ENCODE data around the gene DIDO1.

The DIDO1 gene

GRCh38 chr20:62841705-62842212, 84.5 kb downstream of the DIDO1 start:
- no peak overlapping the region for H3K27ac ChIP-seq
- no peak for TF ChIP-seq CTCF (conservative IDR thresholded peaks at IDR 0.05)

- H3K27ac ChIP-seq: peak overlapping the region; percentile 46
- TF ChIP-seq CTCF (conservative IDR thresholded peaks at IDR 0.05): no peak
Observed at GRCh38 chr20:62840244-62841197, 85.8 kb downstream of the DIDO1 start.

GRCh38 chr20:62839816-62840215, 86.5 kb downstream of the DIDO1 start:
- TF ChIP-seq CTCF (conservative IDR thresholded peaks at IDR 0.05): no peak
- no peak overlapping the region for H3K27ac ChIP-seq

- TF ChIP-seq CTCF (conservative IDR thresholded peaks at IDR 0.05): no peak
- H3K27ac ChIP-seq: peak overlapping the region; percentile 72; the same call in 1 of the 2 replicates
Observed at GRCh38 chr20:62839261-62839660, 87.0 kb downstream of the DIDO1 start.

GRCh38 chr20:62838128-62838891, 88.0 kb downstream of the DIDO1 start:
- TF ChIP-seq CTCF (conservative IDR thresholded peaks at IDR 0.05): no peak
- H3K27ac ChIP-seq: peak overlapping the region; percentile 72

GRCh38 chr20:62837790-62838127, 88.5 kb downstream of the DIDO1 start:
- peak overlapping the region; percentile 72 for H3K27ac ChIP-seq
- no peak for TF ChIP-seq CTCF (conservative IDR thresholded peaks at IDR 0.05)

GRCh38 chr20:62836967-62837490, 89.3 kb downstream of the DIDO1 start:
- TF ChIP-seq CTCF (conservative IDR thresholded peaks at IDR 0.05): no peak
- peak overlapping the region; percentile 72; the same call in 1 of the 2 replicates for H3K27ac ChIP-seq
